Type B pancreatic cell (in vitro differentiated cells): ENCODE data around the gene INPP5A. TPM values are rescaled to one million over a fixed set of nuclear protein-coding genes. Genes with fewer than 3 reads are reported as not detected.

Experiments
- DNase-seq: peaks from one replicate; pipeline ENCODE4 v3.0.0; 2021; ENCODE audit warnings: mixed read lengths; ENCODE audit not compliant: unreplicated experiment; ENCODE audit errors: extremely low spot score
- H3K27ac Mint-ChIP-seq: 2 replicates; pipeline ENCODE4 v1.8.0; 2021; ENCODE audit warnings: mild to moderate bottlenecking, mixed read lengths
- H3K27me3 Mint-ChIP-seq: 2 replicates; pipeline ENCODE4 v1.8.0; 2021; ENCODE audit warnings: mixed read lengths
- H3K36me3 Mint-ChIP-seq: 2 replicates; pipeline ENCODE4 v1.8.0; 2021; ENCODE audit warnings: mixed read lengths
- H3K4me1 Mint-ChIP-seq: one replicate; pipeline ENCODE4 v1.8.0; 2021; ENCODE audit warnings: mixed read lengths; ENCODE audit not compliant: unreplicated experiment
- H3K4me3 Mint-ChIP-seq: 2 replicates; pipeline ENCODE4 v1.8.0; 2021; ENCODE audit warnings: mild to moderate bottlenecking, mixed read lengths
- H3K9me3 Mint-ChIP-seq: 2 replicates; pipeline ENCODE4 v1.8.0; 2021; ENCODE audit warnings: mixed read lengths
- total RNA-seq: library from RNA; stranded (reverse); gene quantifications from 2 replicates; pipeline ENCODE4 v1.2.1, GENCODE V29; 2021; ENCODE audit warnings: low replicate concordance
- TF ChIP-seq, protein P1 (sequence below): fragments of 200-600 bp; sonication (generic); conservative IDR thresholded peaks from 2 replicates; pipeline ENCODE4 v1.5.0; 2021; ENCODE audit warnings: antibody characterized with exemption, mild to moderate bottlenecking

The INPP5A gene
- total RNA-seq, 1 donor from 2014 or later: 26.6 TPM

DNA sequence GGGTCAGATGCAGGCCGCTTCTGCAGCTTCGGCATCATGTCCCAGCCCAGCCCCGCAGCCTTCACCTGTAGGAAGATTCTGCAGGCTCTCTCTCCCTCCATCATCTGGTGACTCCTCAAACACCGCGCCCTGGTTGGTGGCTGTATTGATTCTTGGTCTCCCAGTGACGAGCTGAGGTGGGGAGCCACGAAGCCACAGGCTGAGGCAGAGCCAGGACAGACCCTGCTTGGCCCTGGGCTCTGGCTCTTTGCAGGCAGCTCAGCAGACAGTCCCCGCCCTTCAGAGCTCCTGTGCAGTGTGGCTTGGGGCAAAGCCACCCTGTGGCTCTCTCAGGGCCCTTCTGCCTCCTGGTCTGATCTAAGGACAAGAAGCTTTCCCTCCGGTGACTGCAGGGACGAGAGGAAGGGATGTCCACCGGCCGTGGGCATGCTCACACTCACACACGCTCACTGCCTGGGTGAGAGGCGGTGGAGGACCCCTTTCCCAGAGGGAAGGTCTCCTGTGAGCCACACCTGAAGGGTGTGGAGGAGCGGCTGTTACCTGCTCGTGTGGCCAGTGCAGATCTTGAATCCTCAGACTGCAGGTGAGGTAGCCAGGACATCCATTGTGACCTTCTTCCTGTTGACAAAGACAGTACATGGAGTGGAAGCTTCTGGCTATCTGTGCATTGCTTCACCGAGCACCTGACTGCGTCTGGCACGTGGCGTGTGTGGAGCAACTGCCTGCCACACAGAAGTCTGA lies 79.6 kb downstream of the INPP5A start:
- peaks cover 12% of the 10 kb centered on the region for H3K36me3 Mint-ChIP-seq
- peaks cover 6% of the 10 kb centered on the region for H3K4me1 Mint-ChIP-seq
- no peak overlapping the region for H3K27ac Mint-ChIP-seq
- DNase-seq: no peak
- H3K27me3 Mint-ChIP-seq: no peaks in the 10 kb centered on the region
- H3K4me3 Mint-ChIP-seq: no peak overlapping the region
- TF ChIP-seq, protein P1, sequence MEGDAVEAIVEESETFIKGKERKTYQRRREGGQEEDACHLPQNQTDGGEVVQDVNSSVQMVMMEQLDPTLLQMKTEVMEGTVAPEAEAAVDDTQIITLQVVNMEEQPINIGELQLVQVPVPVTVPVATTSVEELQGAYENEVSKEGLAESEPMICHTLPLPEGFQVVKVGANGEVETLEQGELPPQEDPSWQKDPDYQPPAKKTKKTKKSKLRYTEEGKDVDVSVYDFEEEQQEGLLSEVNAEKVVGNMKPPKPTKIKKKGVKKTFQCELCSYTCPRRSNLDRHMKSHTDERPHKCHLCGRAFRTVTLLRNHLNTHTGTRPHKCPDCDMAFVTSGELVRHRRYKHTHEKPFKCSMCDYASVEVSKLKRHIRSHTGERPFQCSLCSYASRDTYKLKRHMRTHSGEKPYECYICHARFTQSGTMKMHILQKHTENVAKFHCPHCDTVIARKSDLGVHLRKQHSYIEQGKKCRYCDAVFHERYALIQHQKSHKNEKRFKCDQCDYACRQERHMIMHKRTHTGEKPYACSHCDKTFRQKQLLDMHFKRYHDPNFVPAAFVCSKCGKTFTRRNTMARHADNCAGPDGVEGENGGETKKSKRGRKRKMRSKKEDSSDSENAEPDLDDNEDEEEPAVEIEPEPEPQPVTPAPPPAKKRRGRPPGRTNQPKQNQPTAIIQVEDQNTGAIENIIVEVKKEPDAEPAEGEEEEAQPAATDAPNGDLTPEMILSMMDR: no peak
- H3K9me3 Mint-ChIP-seq: no peaks in the 10 kb centered on the region

DNA sequence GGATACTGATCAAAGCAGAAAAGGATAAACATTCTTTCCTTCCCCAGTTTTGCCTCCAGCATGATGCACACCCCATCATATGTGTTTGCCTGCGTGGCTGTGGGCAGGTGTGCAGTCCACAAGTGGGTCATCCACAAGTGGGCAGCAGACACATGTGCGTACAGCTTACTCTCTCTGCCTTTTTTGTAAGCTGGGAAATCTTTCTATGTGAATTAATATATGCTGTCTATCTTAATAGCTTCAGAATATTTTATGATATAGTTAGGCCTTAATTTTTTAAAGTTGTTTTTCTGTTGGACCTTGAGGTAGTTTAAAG lies 80.1 kb downstream of the INPP5A start:
- Mint-ChIP-seq H3K4me1 (peaks cover 1% of the 10 kb centered on the region), H3K9me3 (no peaks in the 10 kb centered on the region), H3K36me3 (peaks cover 12% of the 10 kb centered on the region), H3K27ac (no peak overlapping the region), H3K4me3 (no peak overlapping the region), H3K27me3 (no peaks in the 10 kb centered on the region)
- no peak for DNase-seq
- TF ChIP-seq, protein P1: no peak

DNA sequence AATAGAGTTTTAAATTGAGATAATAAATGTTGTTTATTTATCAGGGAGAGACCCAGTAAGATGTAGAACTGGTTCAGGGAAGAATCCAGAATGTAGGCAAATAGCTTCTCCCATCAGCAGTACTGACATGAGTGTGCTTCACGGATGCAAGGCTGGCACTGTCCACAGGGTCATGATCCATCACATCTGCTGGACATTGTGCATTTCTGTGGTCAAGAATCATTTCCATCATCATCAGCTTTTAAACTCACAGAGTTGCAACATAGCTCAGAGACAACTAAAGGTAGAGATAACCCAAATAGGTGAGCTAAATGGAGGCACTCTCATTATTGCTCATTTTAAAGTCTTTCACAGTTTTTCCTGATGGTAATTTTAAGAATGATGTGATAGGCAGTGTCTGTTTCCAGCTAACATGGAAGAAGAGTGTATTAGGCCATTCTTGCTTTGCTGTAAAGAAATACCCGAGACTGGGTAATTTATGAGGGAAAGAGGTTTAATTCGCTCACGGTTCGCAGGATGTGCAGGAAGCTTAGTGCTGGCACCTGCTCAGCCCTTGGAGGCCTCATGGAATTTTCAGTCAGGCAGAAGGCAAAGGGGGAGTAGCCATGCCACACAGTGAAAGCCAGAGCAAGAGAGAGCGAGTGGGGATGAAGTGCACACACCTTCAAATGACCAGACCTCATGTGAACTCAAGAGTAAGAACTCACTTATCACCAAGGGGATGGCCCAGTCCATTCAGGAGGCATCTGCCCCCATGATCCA lies 80.8 kb downstream of the INPP5A start:
- no peaks in the 10 kb centered on the region for H3K4me1 Mint-ChIP-seq
- no peak for DNase-seq

DNA sequence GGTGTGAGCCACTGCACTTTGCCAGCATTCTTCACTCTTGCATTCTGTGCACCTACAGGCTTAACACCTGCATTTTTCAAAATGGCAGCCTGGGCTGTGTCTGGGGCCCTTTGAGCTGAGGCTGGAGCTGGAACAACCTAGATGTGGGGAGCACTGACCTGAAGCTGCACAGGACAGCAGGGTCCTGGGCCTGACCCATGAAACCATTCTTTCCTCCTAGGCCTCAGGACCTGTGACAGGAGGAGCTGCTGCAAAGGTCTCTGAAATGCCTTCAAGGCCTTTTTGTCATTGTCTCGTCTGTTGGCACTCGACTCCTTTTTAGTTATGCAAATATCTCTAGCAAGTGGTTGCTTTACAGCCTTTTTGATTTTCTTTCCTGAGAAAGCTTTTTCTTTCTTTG lies 82.3 kb downstream of the INPP5A start:
- no peak overlapping the region for H3K27ac Mint-ChIP-seq
- H3K4me3 Mint-ChIP-seq: no peak overlapping the region
- H3K36me3 Mint-ChIP-seq: peaks cover 12% of the 10 kb centered on the region
- H3K4me1 Mint-ChIP-seq: no peaks in the 10 kb centered on the region
- DNase-seq: no peak
- TF ChIP-seq, protein P1: no peak
- no peaks in the 10 kb centered on the region for H3K9me3 Mint-ChIP-seq
- no peaks in the 10 kb centered on the region for H3K27me3 Mint-ChIP-seq

More for the DNA sequence above, 80.8 kb downstream of the INPP5A start:
- H3K9me3 Mint-ChIP-seq: no peaks in the 10 kb centered on the region
- H3K27ac Mint-ChIP-seq: no peak overlapping the region
- no peaks in the 10 kb centered on the region for H3K27me3 Mint-ChIP-seq
- peaks cover 12% of the 10 kb centered on the region for H3K36me3 Mint-ChIP-seq
- TF ChIP-seq, protein P1: no peak
- no peak overlapping the region for H3K4me3 Mint-ChIP-seq

DNA sequence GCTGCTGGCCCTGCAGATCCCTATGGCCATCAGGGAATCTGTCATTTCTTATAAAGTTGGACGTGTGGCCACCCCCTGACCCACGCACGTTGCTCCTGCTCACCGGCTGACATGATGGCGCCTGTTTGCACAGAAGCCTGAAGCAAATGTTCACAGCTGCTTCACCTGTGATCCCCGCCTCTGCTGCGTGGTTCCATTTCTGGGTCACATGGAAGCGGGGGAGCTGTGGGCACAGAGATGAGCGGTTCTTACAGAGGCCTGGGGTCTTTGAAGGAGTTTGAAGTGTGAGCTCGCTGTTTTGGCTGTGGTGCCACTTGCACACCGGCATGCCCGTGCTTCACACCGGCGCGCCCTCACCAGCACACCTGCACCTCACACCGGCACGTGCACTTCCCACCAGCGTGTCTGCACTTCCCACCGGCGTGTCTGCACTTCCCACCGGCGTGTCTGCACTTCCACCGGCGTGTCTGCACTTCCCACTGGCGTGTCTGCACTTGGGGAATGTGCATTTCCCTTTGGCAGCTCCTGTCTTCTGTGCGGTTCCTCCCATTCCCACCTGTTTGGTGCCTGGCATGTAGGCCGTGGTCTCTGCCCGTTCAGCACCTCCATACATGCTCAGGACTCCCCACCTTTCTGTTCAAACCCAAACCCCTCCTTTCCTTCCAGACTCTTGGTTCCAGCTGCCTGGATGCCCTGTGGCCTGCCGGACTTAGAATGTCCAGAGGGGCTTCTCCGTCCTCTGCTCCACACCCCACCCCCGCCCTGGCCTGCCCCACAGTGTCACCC lies 86.7 kb downstream of the INPP5A start:
- H3K4me3 Mint-ChIP-seq: no peak overlapping the region
- no peak for DNase-seq
- peaks cover 4% of the 10 kb centered on the region for H3K27me3 Mint-ChIP-seq
- no peak overlapping the region for H3K27ac Mint-ChIP-seq
- peaks cover 31% of the 10 kb centered on the region for H3K4me1 Mint-ChIP-seq
- TF ChIP-seq, protein P1: no peak
- H3K9me3 Mint-ChIP-seq: no peaks in the 10 kb centered on the region
- peaks cover 7% of the 10 kb centered on the region for H3K36me3 Mint-ChIP-seq
